Measurements from ENCODE around the gene MYT1.

The MYT1 gene

DNA sequence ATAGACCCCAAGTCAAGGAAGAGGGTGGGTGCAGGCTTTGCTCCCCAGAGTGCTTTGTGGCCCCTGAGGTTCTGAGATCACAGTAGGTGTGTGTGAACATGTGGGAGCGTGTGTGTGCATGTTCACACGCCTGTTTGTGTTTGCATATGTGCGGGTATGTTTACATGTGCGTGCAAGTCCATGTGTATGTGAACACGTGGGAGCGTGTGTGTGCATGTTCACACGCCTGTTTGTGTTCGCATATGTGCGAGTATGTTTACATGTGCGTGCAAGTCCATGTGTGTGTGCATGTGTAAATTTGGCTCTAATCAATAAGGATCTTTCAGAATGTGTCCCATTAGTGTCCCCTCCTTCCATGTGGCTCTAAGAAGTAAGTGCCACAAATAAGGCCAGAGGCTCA, 49.9 kb downstream of the MYT1 start:
- no peaks in the 10 kb centered on the region for H3K27me3 ChIP-seq (ENCODE audit: insufficient read depth, low read length)
- no peak overlapping the region for H3K9ac ChIP-seq (ENCODE audit: low read length)
- no peak for TF ChIP-seq EZH2 (IDR thresholded peaks at IDR 0.05; ENCODE audit: borderline replicate concordance, low read length)
- TF ChIP-seq, protein P1, sequence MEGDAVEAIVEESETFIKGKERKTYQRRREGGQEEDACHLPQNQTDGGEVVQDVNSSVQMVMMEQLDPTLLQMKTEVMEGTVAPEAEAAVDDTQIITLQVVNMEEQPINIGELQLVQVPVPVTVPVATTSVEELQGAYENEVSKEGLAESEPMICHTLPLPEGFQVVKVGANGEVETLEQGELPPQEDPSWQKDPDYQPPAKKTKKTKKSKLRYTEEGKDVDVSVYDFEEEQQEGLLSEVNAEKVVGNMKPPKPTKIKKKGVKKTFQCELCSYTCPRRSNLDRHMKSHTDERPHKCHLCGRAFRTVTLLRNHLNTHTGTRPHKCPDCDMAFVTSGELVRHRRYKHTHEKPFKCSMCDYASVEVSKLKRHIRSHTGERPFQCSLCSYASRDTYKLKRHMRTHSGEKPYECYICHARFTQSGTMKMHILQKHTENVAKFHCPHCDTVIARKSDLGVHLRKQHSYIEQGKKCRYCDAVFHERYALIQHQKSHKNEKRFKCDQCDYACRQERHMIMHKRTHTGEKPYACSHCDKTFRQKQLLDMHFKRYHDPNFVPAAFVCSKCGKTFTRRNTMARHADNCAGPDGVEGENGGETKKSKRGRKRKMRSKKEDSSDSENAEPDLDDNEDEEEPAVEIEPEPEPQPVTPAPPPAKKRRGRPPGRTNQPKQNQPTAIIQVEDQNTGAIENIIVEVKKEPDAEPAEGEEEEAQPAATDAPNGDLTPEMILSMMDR (IDR thresholded peaks at IDR 0.05; ENCODE audit: low read length): no peak
- H3K27ac ChIP-seq (ENCODE audit: low read depth, low read length, poor library complexity, severe bottlenecking): no peak overlapping the region
- H3K4me1 ChIP-seq (ENCODE audit: insufficient read depth, low read length, severe bottlenecking): peaks cover 8% of the 10 kb centered on the region
- H3K9me2 ChIP-seq (ENCODE audit: low read depth, low read length): no peaks in the 10 kb centered on the region
- no peak overlapping the region for H2AFZ ChIP-seq (ENCODE audit: low read length)
- no peak overlapping the region for H3K4me3 ChIP-seq (ENCODE audit: low read depth, low read length, poor library complexity, severe bottlenecking)
- no peaks in the 10 kb centered on the region for H3K36me3 ChIP-seq (ENCODE audit: insufficient read depth, low read length)
- no peaks in the 10 kb centered on the region for H4K20me1 ChIP-seq (ENCODE audit: insufficient read depth, low read length)
- H3K9me3 ChIP-seq (ENCODE audit: low read length): no peaks in the 10 kb centered on the region
- H3K4me2 ChIP-seq (ENCODE audit: low read length): no peak overlapping the region
- no peaks in the 10 kb centered on the region for H3K79me2 ChIP-seq (ENCODE audit: insufficient read depth, low read length)
- H3F3A ChIP-seq (ENCODE audit: insufficient read depth, low read length): no peaks in the 10 kb centered on the region

DNA sequence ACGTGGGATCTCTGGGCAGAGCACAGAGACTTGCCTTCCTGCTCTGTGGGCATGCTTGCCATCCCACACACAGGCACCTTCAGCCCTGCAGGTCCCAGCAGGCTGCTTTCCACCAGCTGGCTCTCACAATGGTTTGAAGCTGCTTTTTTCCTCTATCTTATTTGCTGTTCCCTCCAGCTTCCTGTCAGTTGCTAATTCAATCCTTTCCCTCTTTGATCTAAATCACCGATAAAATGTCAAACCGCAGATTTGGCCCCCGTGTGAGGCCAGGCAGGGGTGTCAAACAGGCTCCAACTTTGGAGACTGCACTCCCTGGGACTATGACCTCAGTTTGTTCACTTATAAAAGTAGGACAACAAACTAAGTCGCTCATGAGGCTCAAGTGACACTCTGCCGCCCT, 50.7 kb downstream of the MYT1 start:
- no peaks in the 10 kb centered on the region for H3K27me3 ChIP-seq (ENCODE audit: insufficient read depth, low read length)
- no peak overlapping the region for H3K4me2 ChIP-seq (ENCODE audit: low read length)
- no peaks in the 10 kb centered on the region for H3K9me3 ChIP-seq (ENCODE audit: low read length)
- no peaks in the 10 kb centered on the region for H3K9me2 ChIP-seq (ENCODE audit: low read depth, low read length)
- peaks cover 8% of the 10 kb centered on the region for H3K4me1 ChIP-seq (ENCODE audit: insufficient read depth, low read length, severe bottlenecking)
- no peaks in the 10 kb centered on the region for H4K20me1 ChIP-seq (ENCODE audit: insufficient read depth, low read length)
- H3K9ac ChIP-seq (ENCODE audit: low read length): no peak overlapping the region
- no peaks in the 10 kb centered on the region for H3F3A ChIP-seq (ENCODE audit: insufficient read depth, low read length)
- no peak for TF ChIP-seq EZH2 (IDR thresholded peaks at IDR 0.05; ENCODE audit: borderline replicate concordance, low read length)
- TF ChIP-seq, protein P1 (IDR thresholded peaks at IDR 0.05; ENCODE audit: low read length): no peak
- no peak overlapping the region for H3K27ac ChIP-seq (ENCODE audit: low read depth, low read length, poor library complexity, severe bottlenecking)
- H3K4me3 ChIP-seq (ENCODE audit: low read depth, low read length, poor library complexity, severe bottlenecking): no peak overlapping the region
- H3K79me2 ChIP-seq (ENCODE audit: insufficient read depth, low read length): no peaks in the 10 kb centered on the region
- H3K36me3 ChIP-seq (ENCODE audit: insufficient read depth, low read length): no peaks in the 10 kb centered on the region
- no peak overlapping the region for H2AFZ ChIP-seq (ENCODE audit: low read length)

DNA sequence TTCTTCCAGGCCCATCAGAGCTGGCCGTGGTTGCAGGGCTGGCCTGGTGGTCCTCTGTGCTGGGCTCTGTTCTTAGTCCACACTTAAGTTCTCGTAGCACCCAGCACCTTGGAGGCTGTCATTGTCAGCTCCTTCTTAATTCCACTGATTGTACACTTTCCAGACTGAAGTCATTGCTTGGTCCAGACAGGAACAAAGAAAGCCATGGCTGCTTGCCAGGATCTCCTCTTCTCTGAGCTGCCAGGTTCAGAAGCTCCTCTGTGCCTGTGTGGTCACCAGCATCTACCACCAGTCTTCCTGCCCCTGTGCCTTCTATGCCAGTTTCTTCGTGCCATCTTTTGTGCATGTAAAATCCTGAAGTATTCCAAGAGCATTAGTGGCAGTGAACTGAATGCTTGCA, 51.8 kb downstream of the MYT1 start:
- Histone ChIP-seq H3K9me2 (ENCODE audit: low read depth, low read length) (no peaks in the 10 kb centered on the region), H2AFZ (ENCODE audit: low read length) (no peak overlapping the region), H3K4me3 (ENCODE audit: low read depth, low read length, poor library complexity, severe bottlenecking) (no peak overlapping the region), H3F3A (ENCODE audit: insufficient read depth, low read length) (no peaks in the 10 kb centered on the region), H3K27me3 (ENCODE audit: insufficient read depth, low read length) (no peaks in the 10 kb centered on the region), H4K20me1 (ENCODE audit: insufficient read depth, low read length) (no peaks in the 10 kb centered on the region), H3K9ac (ENCODE audit: low read length) (no peak overlapping the region), H3K4me1 (ENCODE audit: insufficient read depth, low read length, severe bottlenecking) (peaks cover 8% of the 10 kb centered on the region), H3K36me3 (ENCODE audit: insufficient read depth, low read length) (no peaks in the 10 kb centered on the region), H3K4me2 (ENCODE audit: low read length) (no peak overlapping the region), H3K79me2 (ENCODE audit: insufficient read depth, low read length) (no peaks in the 10 kb centered on the region), H3K9me3 (ENCODE audit: low read length) (no peaks in the 10 kb centered on the region), H3K27ac (ENCODE audit: low read depth, low read length, poor library complexity, severe bottlenecking) (no peak overlapping the region)
- TF ChIP-seq, protein P1 (IDR thresholded peaks at IDR 0.05; ENCODE audit: low read length): no peak
- no peak for TF ChIP-seq EZH2 (IDR thresholded peaks at IDR 0.05; ENCODE audit: borderline replicate concordance, low read length)

Measured in OCI-LY1 (cell line).